H1 (cell line): ENCODE measurements around the gene ATAD3A. TPM values are rescaled to one million over a fixed set of nuclear protein-coding genes. Genes with fewer than 3 reads are reported as not detected.
"Not testable (repeated sequence)": the region's sequence is repeated elsewhere in the genome, so short reads cannot be mapped to it uniquely, and the experiment has no call there.

Experiments used
- CTCF ChIA-PET: fragments of 300-600 bp; sonication (Branson Sonifier 250); formaldehyde crosslinking; loops from one replicate; lab custom pipeline; 2021; ENCODE audit not compliant: partially characterized antibody; lab: Charles Lee
- POLR2A ChIA-PET: fragments of 300-600 bp; sonication (Branson Sonifier 250); formaldehyde crosslinking; loops from one replicate; lab custom pipeline; 2021; ENCODE audit warnings: inconsistent platforms; ENCODE audit not compliant: partially characterized antibody; lab: Charles Lee
- DNase-seq, 2 experiments: peaks; one replicate each; pipeline versions ENCODE4 v3.0.0 to v3.0.0-alpha.2; 2010 to 2022; ENCODE audit warnings: low spot score in 2 of 2, low read depth in 1 of 2, mixed read lengths in 1 of 2
- FAIRE-seq: peaks from 2 replicates; lab custom pipeline; 2011; peaks lifted over from hg19 to GRCh38; lab: Jason Lieb, UNC
- H2AFZ ChIP-seq: 2 replicates; pipeline ENCODE4 v1.8.1; 2012; ENCODE audit warnings: low read length, inconsistent platforms
- H2AK5ac ChIP-seq: 2 replicates; pipeline ENCODE4 v1.6.1; 2013; ENCODE audit warnings: low read depth, low read length
- H2BK120ac ChIP-seq: replicated peaks from 2 replicates; pipeline ENCODE3; 2013; ENCODE audit warnings: low read depth, low read length, inconsistent platforms
- H2BK12ac ChIP-seq: 2 replicates; pipeline ENCODE4 v1.6.1; 2013; ENCODE audit warnings: low read depth, low read length
- H2BK15ac ChIP-seq: 2 replicates; pipeline ENCODE4 v1.6.1; 2013; ENCODE audit warnings: low read length
- H2BK20ac ChIP-seq: 2 replicates; pipeline ENCODE4 v1.6.1; 2013; ENCODE audit warnings: low read length
- H2BK5ac ChIP-seq: 2 replicates; pipeline ENCODE4 v1.6.1; 2013; ENCODE audit warnings: low read depth, low read length
- H3K14ac ChIP-seq: 2 replicates; pipeline ENCODE4 v1.6.1; 2013; ENCODE audit warnings: inconsistent platforms; ENCODE audit not compliant: insufficient read length
- H3K18ac ChIP-seq: 2 replicates; pipeline ENCODE4 v1.6.1; 2013; ENCODE audit warnings: low read length; ENCODE audit errors: extremely low read depth
- H3K23ac ChIP-seq: 2 replicates; pipeline ENCODE4 v1.6.1; 2013; ENCODE audit warnings: inconsistent platforms; ENCODE audit not compliant: insufficient read length
- H3K23me2 ChIP-seq: 2 replicates; pipeline ENCODE4 v1.6.1; 2013; ENCODE audit warnings: low read depth, low read length
- H3K27ac ChIP-seq: 2 replicates; pipeline ENCODE4 v1.6.1; 2011; ENCODE audit warnings: low read depth, low read length, inconsistent platforms
- H3K27me3 ChIP-seq, 4 experiments: replicated peaks in 1 of 4; 1 replicate in 1 of 4; 2 replicates in 3 of 4; pipeline versions ENCODE4 v1.6.1 to v1.8.1; 2011 to 2013; ENCODE audit warnings: low read length in 3 of 4, mild to moderate bottlenecking in 3 of 4, inconsistent platforms in 2 of 4, mixed read lengths in 2 of 4, moderate library complexity in 1 of 4; ENCODE audit not compliant: control insufficient read depth in 3 of 4, insufficient read depth in 3 of 4; ENCODE audit errors: extremely low read depth in 1 of 4
- H3K36me3 ChIP-seq, 4 experiments: 2 replicates each; pipeline versions ENCODE4 v1.6.1 to v1.8.1; 2011 to 2013; ENCODE audit warnings: mild to moderate bottlenecking in 4 of 4, low read length in 3 of 4, moderate library complexity in 2 of 4, control low read depth in 1 of 4, inconsistent platforms in 1 of 4; ENCODE audit not compliant: insufficient read depth in 4 of 4, control insufficient read depth in 2 of 4
- H3K4ac ChIP-seq: replicated peaks from 2 replicates; pipeline ENCODE3; 2013; ENCODE audit warnings: low read length, low read depth, mixed read lengths, inconsistent platforms; ENCODE audit not compliant: insufficient read length
- H3K4me1 ChIP-seq, 4 experiments: replicated peaks in 1 of 4; 1 replicate in 1 of 4; 2 replicates in 3 of 4; pipeline versions ENCODE4 v1.6.1 to v1.8.1; 2011 to 2013; ENCODE audit warnings: low read length in 3 of 4, inconsistent platforms in 2 of 4, mixed read lengths in 1 of 4; ENCODE audit not compliant: insufficient read depth in 4 of 4, control insufficient read depth in 3 of 4
- H3K4me2 ChIP-seq, 2 experiments: 2 replicates each; pipeline versions ENCODE4 v1.6.1 to v1.8.1; 2011 to 2013; ENCODE audit warnings: low read depth in 2 of 2, low read length in 2 of 2, control low read depth in 1 of 2, inconsistent platforms in 1 of 2, mild to moderate bottlenecking in 1 of 2; ENCODE audit not compliant: insufficient read depth in 1 of 2
- H3K4me3 ChIP-seq, 4 experiments: fragments of 200-600, 300-600 bp in 1 of 4; sonication (generic), shearing (Covaris generic), sonication (Bioruptor Twin) in 1 of 4; 2 replicates each; pipeline versions ENCODE4 v1.5.1 to v1.8.1; 2011 to 2016; ENCODE audit warnings: low read length in 4 of 4, low read depth in 3 of 4, control low read depth in 2 of 4, inconsistent platforms in 2 of 4, mild to moderate bottlenecking in 2 of 4, mixed read lengths in 1 of 4, moderate library complexity in 1 of 4; ENCODE audit not compliant: insufficient read depth in 2 of 4; ENCODE audit errors: extremely low read depth in 1 of 4
- H3K56ac ChIP-seq: replicated peaks from 2 replicates; pipeline ENCODE3; 2013; ENCODE audit warnings: low read depth, mild to moderate bottlenecking, mixed read lengths, low read length, inconsistent platforms; ENCODE audit not compliant: insufficient read length
- H3K79me1 ChIP-seq: 2 replicates; pipeline ENCODE4 v1.6.1; 2013; ENCODE audit warnings: low read depth, low read length, control low read depth
- H3K79me2 ChIP-seq, 2 experiments: 2 replicates each; pipeline versions ENCODE4 v1.6.1 to v1.8.1; 2012 to 2013; ENCODE audit warnings: low read length in 2 of 2, mild to moderate bottlenecking in 2 of 2, inconsistent platforms in 1 of 2; ENCODE audit not compliant: insufficient read depth in 2 of 2, control insufficient read depth in 1 of 2
- H3K9ac ChIP-seq, 4 experiments: replicated peaks in 1 of 4; 1 replicate in 1 of 4; 2 replicates in 3 of 4; pipeline versions ENCODE4 v1.6.1 to v1.8.1; 2011 to 2013; ENCODE audit warnings: low read depth in 3 of 4, low read length in 3 of 4, control low read depth in 2 of 4, mild to moderate bottlenecking in 2 of 4, moderate library complexity in 2 of 4, inconsistent platforms in 1 of 4; ENCODE audit errors: extremely low read depth in 1 of 4
- H3K9me3 ChIP-seq, 2 experiments: 2 replicates each; pipeline versions ENCODE4 v1.6.1 to v1.8.1; 2012 to 2013; ENCODE audit warnings: mild to moderate bottlenecking in 2 of 2, moderate library complexity in 2 of 2, control low read depth in 1 of 2, inconsistent platforms in 1 of 2, low read depth in 1 of 2, low read length in 1 of 2, mixed read lengths in 1 of 2; ENCODE audit not compliant: insufficient read depth in 2 of 2
- H4K20me1 ChIP-seq, 2 experiments: replicated peaks in 1 of 2; 2 replicates each; pipeline versions ENCODE3 to v1.8.1; 2011 to 2013; ENCODE audit warnings: inconsistent platforms in 2 of 2, low read length in 2 of 2, mild to moderate bottlenecking in 1 of 2; ENCODE audit not compliant: insufficient read depth in 2 of 2, control insufficient read depth in 1 of 2
- H4K5ac ChIP-seq: 2 replicates; pipeline ENCODE4 v1.6.1; 2013; ENCODE audit warnings: low read length, low read depth, mixed read lengths, inconsistent platforms; ENCODE audit not compliant: insufficient read length
- H4K8ac ChIP-seq: 2 replicates; pipeline ENCODE4 v1.8.0; 2013; ENCODE audit warnings: mild to moderate bottlenecking, moderate library complexity, low read length, inconsistent platforms; ENCODE audit not compliant: insufficient read depth; ENCODE audit errors: extremely low read depth
- H4K91ac ChIP-seq: replicated peaks from 2 replicates; pipeline ENCODE3; 2013; ENCODE audit warnings: low read length, mixed read lengths, inconsistent platforms; ENCODE audit not compliant: insufficient read length
- WGBS, 2 experiments: shearing (Covaris generic) in 1 of 2; methylation state at CpG; one replicate each; pipeline versions ENCODE4 v1.1.6 to v1.1.7; 2013 to 2015; ENCODE audit warnings: low lambda C conversion rate in 2 of 2, mixed read lengths in 2 of 2, inconsistent platforms in 1 of 2, low coverage in 1 of 2, missing lambda C conversion rate in 1 of 2; ENCODE audit not compliant: insufficient replicate concordance in 2 of 2, insufficient coverage in 1 of 2, insufficient read length in 1 of 2; ENCODE audit errors: extremely low coverage in 1 of 2, missing lambda C conversion rate in 1 of 2; 5-methylcytosine and 5-hydroxymethylcytosine counted together
- polyA plus RNA-seq, 7 experiments: library from polyadenylated mRNA; depleted of rRNA in 3 of 7; stranded (reverse) in 5 of 7; unstranded in 2 of 7; fragments of >200 nt in 5 of 7; fragments of 200-250 nt in 2 of 7; gene quantifications; 1 replicate in 5 of 7; 2 replicates in 1 of 7; 4 replicates in 1 of 7; pipeline versions ENCODE4 v1.2.1 to v1.2.3, GENCODE V29; 2011 to 2013; ENCODE audit warnings: missing spikeins in 2 of 7, mixed read lengths in 2 of 7
- total RNA-seq: library from RNA; stranded (reverse); fragmentation: NEBNext Ultra II Directional; extraction: Animal tissue kit (Norgen Biotek cat#: 25700); gene quantifications from 2 replicates; pipeline ENCODE4 v1.2.1, GENCODE V29; 2021

Gene ATAD3A
- total and polyA plus RNA-seq, 2 of the 8 experiments (the other 6 are each of a cell fraction or from before 2014, with no cell fraction given) = 28.3 to 64.7 TPM

DNA sequence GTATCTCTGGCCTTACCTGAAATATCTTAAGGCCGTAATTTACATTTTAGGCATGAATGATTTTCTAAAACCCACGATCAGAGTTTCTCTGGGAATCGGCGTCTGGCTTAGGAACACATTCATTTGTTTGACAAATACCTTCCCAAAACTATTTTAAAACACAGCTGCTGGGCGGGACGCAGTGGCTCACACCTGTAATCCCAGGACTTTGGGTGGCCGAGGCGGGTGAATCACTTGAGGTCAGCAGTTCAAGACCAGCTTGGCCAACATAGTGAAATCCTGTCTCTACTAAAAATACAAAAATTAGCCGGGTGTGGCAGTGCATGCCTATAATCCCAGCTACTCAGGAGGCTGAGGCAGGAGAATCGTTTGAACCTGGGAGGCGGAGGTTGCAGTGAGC is 45.0 kb downstream of the ATAD3A start:
- H3K4ac ChIP-seq, H4K8ac ChIP-seq, H3K9me3 ChIP-seq, H3K4me3 ChIP-seq, H3K4me2 ChIP-seq, FAIRE-seq, H3K14ac ChIP-seq, H2BK12ac ChIP-seq, H2BK20ac ChIP-seq, H2AK5ac ChIP-seq, H3K27me3 ChIP-seq, H3K9ac ChIP-seq, H3K27ac ChIP-seq, H4K5ac ChIP-seq, H3K23ac ChIP-seq, H3K18ac ChIP-seq, DNase-seq, H2BK15ac ChIP-seq, H2BK5ac ChIP-seq, H3K56ac ChIP-seq, H4K91ac ChIP-seq, H2BK120ac ChIP-seq, H3K4me1 ChIP-seq, H3K79me1 ChIP-seq, H2AFZ ChIP-seq, H3K23me2 ChIP-seq: not testable (repeated sequence)
- POLR2A ChIA-PET = interaction anchor here (0.6 to 23.0 kb wide), 5 partner anchors 5 to 614 kb away, joined by 3 to 367 read pairs (median 3); partner anchors contain the start of gene MIB2
- H4K20me1 ChIP-seq = peaks cover 4 to 23% of the 10 kb centered on the region in 2 experiments
- H3K36me3 ChIP-seq = peaks cover 0 to 12% (median 4%) of the 10 kb centered on the region in 4 experiments; a peak in 4 of 8 replicates
- 97% methylated on average over 11 of the region's 11 CpGs; no CpG with 5 or more reads in 1 of the 2 experiments for WGBS, 2 experiments
- CTCF ChIA-PET = interaction anchor here (0.6 to 1.8 kb wide), 5 partner anchors 10 to 1632 kb away, joined by 3 to 6 read pairs (median 3); no protein-coding TSS in a partner anchor
- peaks cover 0 to 13% of the 10 kb centered on the region in 2 experiments; a peak in 1 of 4 replicates for H3K79me2 ChIP-seq

DNA sequence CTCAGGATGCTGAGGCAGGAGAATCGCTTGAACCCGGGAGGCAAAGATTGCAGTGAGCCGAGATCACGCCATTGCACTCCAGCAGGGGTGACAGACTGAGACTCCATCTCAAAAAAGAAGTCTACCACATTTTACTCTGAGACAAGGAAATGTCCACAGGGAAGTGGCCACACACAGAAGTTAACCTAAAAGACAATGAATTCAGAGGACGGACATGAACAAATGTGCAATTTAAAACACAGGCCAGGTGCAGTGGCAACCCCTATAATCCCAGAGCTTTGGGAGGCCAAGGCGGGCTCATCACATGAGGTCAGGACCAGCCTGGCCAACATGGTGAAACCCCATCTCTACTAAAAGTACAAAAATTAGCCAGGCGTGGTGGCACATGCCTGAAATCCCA is 45.7 kb downstream of the ATAD3A start:
- Histone ChIP-seq H3K36me3 (peaks cover under 1 to 19% (median 8%) of the 10 kb centered on the region in 4 experiments; a peak in 7 of 8 replicates), H3K79me2 (peaks cover 0 to 14% of the 10 kb centered on the region in 2 experiments; a peak in 1 of 4 replicates), H4K20me1 (peaks cover 4 to 24% of the 10 kb centered on the region in 2 experiments)
- not testable (repeated sequence) for H3K9me3 ChIP-seq, H3K23me2 ChIP-seq, H2AFZ ChIP-seq, H3K9ac ChIP-seq, H3K56ac ChIP-seq, H2BK5ac ChIP-seq, H2BK120ac ChIP-seq, DNase-seq, H3K27me3 ChIP-seq, H3K18ac ChIP-seq, H2BK15ac ChIP-seq, H3K79me1 ChIP-seq, H2BK12ac ChIP-seq, H3K14ac ChIP-seq, H4K5ac ChIP-seq, H4K8ac ChIP-seq, H3K4me3 ChIP-seq, H2AK5ac ChIP-seq, H3K4me1 ChIP-seq, H3K27ac ChIP-seq, H3K4me2 ChIP-seq, H2BK20ac ChIP-seq, FAIRE-seq, H3K4ac ChIP-seq, H3K23ac ChIP-seq, H4K91ac ChIP-seq
- CTCF ChIA-PET = interaction anchor here (0.8 to 1.8 kb wide), 4 partner anchors 11 to 62 kb away, joined by 3 to 6 read pairs (median 4); no protein-coding TSS in a partner anchor
- WGBS, 2 experiments = 95% methylated on average over 7 of the region's 7 CpGs; no CpG with 5 or more reads in 1 of the 2 experiments
- POLR2A ChIA-PET = interaction anchor here (0.9 to 23.0 kb wide), 6 partner anchors 6 to 62 kb away, joined by 3 to 367 read pairs (median 7); partner anchors contain the start of gene MIB2
